AG04449 (cell line): ENCODE results near the gene P2RX2.

Experiments used
- CTCF ChIA-PET: fragments of 350-600 bp; formaldehyde crosslinking; extraction: SDS; loops from one replicate; lab custom pipeline; 2021; ENCODE audit warnings: antibody characterized with exemption; lab: Yijun Ruan, JAX
- POLR2A ChIA-PET: fragments of 400-600, 350-600 bp; formaldehyde crosslinking; extraction: SDS; loops from one replicate; lab custom pipeline; 2020; ENCODE audit warnings: antibody characterized with exemption, inconsistent platforms; lab: Yijun Ruan, JAX
- DNase-seq: peaks from one replicate; pipeline ENCODE4 v3.0.0-alpha.2; 2010; ENCODE audit warnings: low read depth, low spot score
- H3K4me3 ChIP-seq: 2 replicates; pipeline ENCODE4 v1.5.1; 2011; ENCODE audit warnings: low read depth, mild to moderate bottlenecking, control low read depth, low read length
- CTCF ChIP-seq: IDR thresholded peaks from one replicate; pipeline ENCODE4 v1.5.1; 2011; ENCODE audit warnings: mild to moderate bottlenecking, moderate library complexity, low read length, control low read depth, inconsistent platforms; ENCODE audit not compliant: insufficient read depth; ENCODE audit errors: missing control alignments

P2RX2 gene

GRCh38 chr12:132664206-132665148 is 45.9 kb downstream of the P2RX2 start:
- no peak for TF ChIP-seq CTCF
- ChIA-PET CTCF (interaction anchor here (1.2 to 2.1 kb wide), 2 partner anchors 23 to 26 kb away, joined by 3 to 6 read pairs; no protein-coding TSS in a partner anchor), POLR2A (no interaction called here)
- no peak for DNase-seq
- no peak overlapping the region for H3K4me3 ChIP-seq

GRCh38 chr12:132665149-132665491 is 46.5 kb downstream of the P2RX2 start:
- H3K4me3 ChIP-seq = no peak overlapping the region
- DNase-seq = no peak
- POLR2A ChIA-PET = no interaction called here
- CTCF ChIA-PET = interaction anchor here (1.2 kb wide), 1 partner anchor 23 kb away, joined by 3 read pairs; no protein-coding TSS in a partner anchor
- no peak for TF ChIP-seq CTCF

- H3K4me3 ChIP-seq = no peak overlapping the region
- TF ChIP-seq CTCF = no peak
- ChIA-PET CTCF (interaction anchor here (1.2 kb wide), 1 partner anchor 24 kb away, joined by 3 read pairs; no protein-coding TSS in a partner anchor), POLR2A (no interaction called here)
- DNase-seq = no peak
These were observed 47.2 kb downstream of the P2RX2 start for GRCh38 chr12:132665794-132666193.

GRCh38 chr12:132668191-132669088 is 49.9 kb downstream of the P2RX2 start:
- POLR2A ChIA-PET = no interaction called here
- no peak for DNase-seq
- no peak for TF ChIP-seq CTCF
- CTCF ChIA-PET = no interaction called here
- H3K4me3 ChIP-seq = no peak overlapping the region

GRCh38 chr12:132669166-132669879 is 50.7 kb downstream of the P2RX2 start:
- no peak for DNase-seq
- no peak overlapping the region for H3K4me3 ChIP-seq
- TF ChIP-seq CTCF = no peak
- POLR2A ChIA-PET = no interaction called here
- CTCF ChIA-PET = interaction anchor here (1.1 kb wide), 1 partner anchor 31 kb away, joined by 3 read pairs; no protein-coding TSS in a partner anchor
